ENCODE measurements around the gene HIC1. TPM values are rescaled to one million over a fixed set of nuclear protein-coding genes. Genes with fewer than 3 reads are reported as not detected.

HIC1 gene
- total RNA-seq, 1 donor = 36.4 TPM

GRCh38 chr17:2013994-2014317, 40.9 kb upstream of the HIC1 start:
- TF ChIP-seq CTCF (IDR thresholded peaks at IDR 0.05; ENCODE audit: insufficient read depth, low read length) = no peak
- H3K4me3 ChIP-seq (ENCODE audit: low read depth, low read length) = no peak overlapping the region
- no peak for DNase-seq (ENCODE audit: low read depth)

DNA sequence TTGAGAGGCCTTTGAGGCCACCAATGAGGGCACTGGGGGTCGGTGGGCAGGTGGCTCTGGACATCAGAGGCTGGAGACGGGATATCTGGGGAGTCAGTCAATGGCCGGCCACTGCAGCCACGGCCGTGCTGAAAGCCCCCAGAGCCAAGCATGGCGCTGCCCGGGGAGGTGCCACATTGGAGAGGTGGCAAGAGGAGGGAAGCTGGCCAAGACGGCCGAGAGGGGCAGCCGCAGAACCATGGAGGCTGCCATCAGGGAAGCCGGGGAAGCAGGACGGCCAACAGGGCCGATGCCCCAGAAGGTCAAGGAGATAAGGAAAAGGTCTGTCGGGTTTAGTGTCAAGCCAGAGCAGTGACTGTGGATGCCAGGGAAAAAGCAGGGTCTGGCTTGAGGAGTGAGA, 39.6 kb upstream of the HIC1 start:
- no peak overlapping the region for H3K4me3 ChIP-seq (ENCODE audit: low read depth, low read length)
- no peak for TF ChIP-seq CTCF (IDR thresholded peaks at IDR 0.05; ENCODE audit: insufficient read depth, low read length)
- DNase-seq (ENCODE audit: low read depth) = no peak

GRCh38 chr17:2016494-2016893, 38.4 kb upstream of the HIC1 start:
- no peak for TF ChIP-seq CTCF (IDR thresholded peaks at IDR 0.05; ENCODE audit: insufficient read depth, low read length)
- no peak for DNase-seq (ENCODE audit: low read depth)
- H3K4me3 ChIP-seq (ENCODE audit: low read depth, low read length) = no peak overlapping the region

- no peak for TF ChIP-seq CTCF (IDR thresholded peaks at IDR 0.05; ENCODE audit: insufficient read depth, low read length)
- no peak overlapping the region for H3K4me3 ChIP-seq (ENCODE audit: low read depth, low read length)
- DNase-seq (ENCODE audit: low read depth) = no peak
These were observed 37.5 kb upstream of the HIC1 start for GRCh38 chr17:2017274-2017941.

GRCh38 chr17:2018716-2019510, 36.0 kb upstream of the HIC1 start:
- no peak overlapping the region for H3K4me3 ChIP-seq (ENCODE audit: low read depth, low read length)
- no peak for DNase-seq (ENCODE audit: low read depth)
- TF ChIP-seq CTCF (IDR thresholded peaks at IDR 0.05; ENCODE audit: insufficient read depth, low read length) = no peak

DNA sequence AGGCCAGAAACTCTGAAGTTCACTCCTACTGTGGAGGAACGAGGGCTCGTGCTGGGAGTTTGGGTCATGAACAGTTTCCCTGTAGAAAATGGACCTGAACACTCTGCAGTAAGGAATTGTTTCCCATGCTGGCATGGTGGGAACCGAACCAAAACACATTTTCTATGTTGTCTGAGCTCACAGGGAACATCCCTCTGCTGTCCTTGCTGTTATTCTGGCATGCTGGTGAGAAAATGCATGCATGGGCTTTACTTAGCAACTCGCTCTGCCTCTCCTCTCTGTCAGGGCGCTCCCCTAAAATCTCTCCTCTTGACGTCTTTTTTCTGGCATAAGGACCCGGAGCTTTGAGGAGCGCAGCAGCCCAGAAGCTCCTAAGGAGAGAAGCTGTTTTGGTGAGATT, 35.2 kb upstream of the HIC1 start:
- DNase-seq (ENCODE audit: low read depth) = no peak
- TF ChIP-seq CTCF (IDR thresholded peaks at IDR 0.05; ENCODE audit: insufficient read depth, low read length) = no peak

More for the DNA sequence above, 35.2 kb upstream of the HIC1 start:
- H3K4me3 ChIP-seq (ENCODE audit: low read depth, low read length) = no peak overlapping the region
